ENCODE results near the gene NAA35. TPM values are rescaled to one million over a fixed set of nuclear protein-coding genes. Genes with fewer than 3 reads are reported as not detected.

Gene NAA35
- total RNA-seq, 1 donor from 2014 or later = 33.0 TPM

DNA sequence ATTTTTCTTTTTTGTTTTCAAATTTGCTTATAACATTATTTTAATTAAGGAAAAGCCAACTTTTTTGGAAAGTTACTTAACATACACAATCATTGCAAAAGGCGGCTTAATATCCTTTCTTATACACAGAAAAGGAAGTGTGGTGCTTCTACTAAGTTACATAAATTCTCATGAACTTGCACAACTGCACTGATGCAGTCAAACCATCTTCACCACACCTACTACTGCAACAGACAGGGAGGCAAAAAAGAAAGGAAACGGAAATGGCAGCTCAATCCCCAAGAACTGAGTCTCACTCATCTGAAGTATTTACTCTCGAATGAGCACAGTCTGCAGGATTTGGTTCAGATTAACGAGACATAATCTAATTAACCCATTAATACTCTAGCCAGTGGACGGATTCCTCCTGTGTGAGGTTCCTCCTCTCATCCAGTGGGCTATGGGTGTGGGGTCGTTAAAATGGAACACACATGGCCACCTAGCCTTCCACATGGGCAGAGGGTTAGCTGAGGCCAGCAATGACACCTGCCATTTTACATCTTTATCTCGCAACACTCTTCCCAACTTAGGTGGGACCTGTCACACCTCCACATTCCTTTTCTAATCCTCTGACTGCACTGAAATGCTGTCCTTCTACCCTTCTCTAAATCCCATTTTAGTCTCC, 128.4 kb downstream of the NAA35 start:
- Mint-ChIP-seq H3K9me3 (ENCODE audit: unreplicated experiment) (peaks cover 2% of the 10 kb centered on the region), H3K36me3 (ENCODE audit: unreplicated experiment) (no peaks in the 10 kb centered on the region), H3K4me1 (ENCODE audit: low read depth, unreplicated experiment) (peaks cover 5% of the 10 kb centered on the region), H3K27me3 (ENCODE audit: unreplicated experiment) (peaks cover 2% of the 10 kb centered on the region), H3K4me3 (ENCODE audit: unreplicated experiment) (no peak overlapping the region), H3K27ac (ENCODE audit: unreplicated experiment) (no peak overlapping the region)
- TF ChIP-seq, protein P1, sequence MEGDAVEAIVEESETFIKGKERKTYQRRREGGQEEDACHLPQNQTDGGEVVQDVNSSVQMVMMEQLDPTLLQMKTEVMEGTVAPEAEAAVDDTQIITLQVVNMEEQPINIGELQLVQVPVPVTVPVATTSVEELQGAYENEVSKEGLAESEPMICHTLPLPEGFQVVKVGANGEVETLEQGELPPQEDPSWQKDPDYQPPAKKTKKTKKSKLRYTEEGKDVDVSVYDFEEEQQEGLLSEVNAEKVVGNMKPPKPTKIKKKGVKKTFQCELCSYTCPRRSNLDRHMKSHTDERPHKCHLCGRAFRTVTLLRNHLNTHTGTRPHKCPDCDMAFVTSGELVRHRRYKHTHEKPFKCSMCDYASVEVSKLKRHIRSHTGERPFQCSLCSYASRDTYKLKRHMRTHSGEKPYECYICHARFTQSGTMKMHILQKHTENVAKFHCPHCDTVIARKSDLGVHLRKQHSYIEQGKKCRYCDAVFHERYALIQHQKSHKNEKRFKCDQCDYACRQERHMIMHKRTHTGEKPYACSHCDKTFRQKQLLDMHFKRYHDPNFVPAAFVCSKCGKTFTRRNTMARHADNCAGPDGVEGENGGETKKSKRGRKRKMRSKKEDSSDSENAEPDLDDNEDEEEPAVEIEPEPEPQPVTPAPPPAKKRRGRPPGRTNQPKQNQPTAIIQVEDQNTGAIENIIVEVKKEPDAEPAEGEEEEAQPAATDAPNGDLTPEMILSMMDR (IDR thresholded peaks at IDR 0.05; ENCODE audit: partially characterized antibody, unreplicated experiment) = no peak
- DNase-seq = no peak

Other genes with a start within 250 kb of the NAA35 start
- 117 TPM for gene AGTPBP1, start 199.2 kb upstream of the NAA35 start, total RNA-seq (ENCODE audit: unreplicated experiment)
- gene GOLM1, start 158.4 kb downstream of the NAA35 start, total RNA-seq (ENCODE audit: unreplicated experiment) = 95.2 TPM